SHP77 treated with DMSO at 0.1 percent for 48 hours (cell line): ENCODE data around the gene LRCH1.

Source experiments
- DNase-seq: peaks from one replicate; lab custom pipeline; 2025; lab: John Stamatoyannopoulos, UW

The LRCH1 gene

DNA sequence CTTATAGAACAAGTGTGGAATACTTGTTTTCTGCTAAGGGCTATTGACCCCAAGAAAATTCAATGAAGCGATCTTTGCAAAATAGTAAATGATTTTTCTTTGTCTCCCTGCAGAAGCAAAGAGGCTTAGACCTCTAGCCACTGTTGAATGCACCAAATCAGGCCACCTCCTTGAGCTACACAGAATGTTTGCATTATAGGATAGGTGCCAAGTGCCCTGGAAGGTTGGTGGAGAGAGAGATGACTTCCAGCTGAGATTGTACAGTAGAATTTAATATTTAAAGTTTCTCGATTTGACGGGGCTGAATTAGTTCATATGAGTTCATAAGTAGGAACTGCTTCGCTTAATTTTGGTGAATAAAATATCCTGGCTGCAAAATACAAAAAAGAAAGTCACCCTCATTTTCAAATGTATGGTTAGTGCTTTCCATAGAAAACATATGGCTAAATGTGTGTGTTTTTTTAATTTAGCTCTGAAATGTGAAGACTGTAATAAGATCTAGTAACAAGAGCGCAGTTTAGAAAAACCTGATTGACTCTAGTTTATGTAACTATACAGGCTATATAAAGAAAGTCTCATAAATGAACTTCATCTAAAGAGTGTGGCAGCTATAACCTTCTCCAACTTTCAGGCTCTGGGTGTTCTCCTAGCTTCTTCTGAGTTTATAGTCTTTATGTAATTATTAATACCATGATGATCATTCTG, 41.6 kb downstream of the LRCH1 start:
- DNase-seq, result no peak

DNA sequence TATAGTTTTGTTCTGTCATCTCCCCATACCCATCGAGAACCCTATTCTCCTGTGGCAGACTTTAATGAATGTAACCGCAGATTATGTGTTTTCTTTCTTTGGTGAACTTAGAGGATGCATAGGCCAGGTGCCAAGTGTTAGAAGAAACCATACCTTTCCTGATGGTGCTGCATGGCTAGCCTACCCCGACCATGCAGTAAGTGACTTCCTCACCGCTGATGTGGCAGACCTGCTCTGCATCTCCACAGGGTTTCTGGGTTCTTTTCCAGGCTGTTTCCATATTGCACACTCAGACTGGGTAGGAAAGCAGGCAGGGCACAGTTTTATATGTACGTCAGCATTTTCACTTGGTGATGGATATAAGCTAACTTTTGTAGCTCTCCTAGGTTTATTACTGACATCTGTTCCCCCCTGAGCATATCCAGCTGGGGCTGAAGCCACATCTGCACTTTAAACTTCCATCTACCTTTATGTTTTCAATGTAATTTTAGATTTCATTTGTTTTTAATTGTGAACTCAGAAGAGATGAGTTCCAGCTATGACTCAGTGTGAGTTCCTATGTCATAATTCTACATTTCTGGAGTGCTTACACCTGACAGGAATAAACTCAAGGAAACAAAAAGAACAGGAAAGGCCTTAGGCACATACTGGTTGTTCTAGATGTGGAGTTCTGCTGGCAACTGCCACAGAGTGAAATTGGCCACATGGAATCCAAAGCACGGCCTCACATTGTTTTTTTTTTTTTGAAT, 42.3 kb downstream of the LRCH1 start:
- DNase-seq, result no peak

DNA sequence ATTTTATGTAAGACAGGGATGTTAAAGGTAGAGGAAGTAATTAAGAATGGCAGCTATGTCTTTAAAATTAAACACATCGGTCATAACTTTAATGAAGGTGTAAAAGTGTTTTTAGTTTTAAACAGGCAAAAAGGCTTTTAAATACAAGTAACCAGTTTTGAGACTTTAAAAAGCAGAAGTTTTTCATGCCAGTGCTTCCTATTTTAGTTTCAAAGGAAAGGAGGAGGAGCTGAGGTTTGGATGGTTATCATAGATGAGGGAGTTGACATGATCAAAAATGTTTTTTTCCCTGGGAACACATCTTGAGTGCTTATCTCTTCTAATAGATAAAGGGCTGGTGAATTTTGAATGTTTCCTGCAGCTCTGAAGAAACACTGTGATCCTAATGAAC, 42.9 kb downstream of the LRCH1 start:
- no peak for DNase-seq

DNA sequence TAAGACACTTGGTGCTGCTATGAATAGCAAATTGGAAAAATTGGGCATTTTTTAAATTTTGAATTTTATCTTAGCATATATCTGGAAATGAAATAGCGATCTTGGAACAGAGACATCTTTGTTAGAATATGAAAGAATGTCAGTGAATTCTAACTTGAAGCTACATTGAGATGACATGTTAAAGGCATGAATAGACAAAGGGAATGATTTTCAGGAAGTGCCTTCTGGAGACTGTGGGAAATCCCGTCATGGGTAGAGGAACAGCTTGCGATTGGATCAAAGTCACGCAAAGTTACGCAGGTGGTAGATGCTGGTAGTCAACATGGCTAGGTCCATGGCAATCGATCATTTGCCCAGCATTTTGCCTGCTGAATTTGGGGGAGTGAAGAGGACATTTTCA, 43.5 kb downstream of the LRCH1 start:
- DNase-seq, result no peak

DNA sequence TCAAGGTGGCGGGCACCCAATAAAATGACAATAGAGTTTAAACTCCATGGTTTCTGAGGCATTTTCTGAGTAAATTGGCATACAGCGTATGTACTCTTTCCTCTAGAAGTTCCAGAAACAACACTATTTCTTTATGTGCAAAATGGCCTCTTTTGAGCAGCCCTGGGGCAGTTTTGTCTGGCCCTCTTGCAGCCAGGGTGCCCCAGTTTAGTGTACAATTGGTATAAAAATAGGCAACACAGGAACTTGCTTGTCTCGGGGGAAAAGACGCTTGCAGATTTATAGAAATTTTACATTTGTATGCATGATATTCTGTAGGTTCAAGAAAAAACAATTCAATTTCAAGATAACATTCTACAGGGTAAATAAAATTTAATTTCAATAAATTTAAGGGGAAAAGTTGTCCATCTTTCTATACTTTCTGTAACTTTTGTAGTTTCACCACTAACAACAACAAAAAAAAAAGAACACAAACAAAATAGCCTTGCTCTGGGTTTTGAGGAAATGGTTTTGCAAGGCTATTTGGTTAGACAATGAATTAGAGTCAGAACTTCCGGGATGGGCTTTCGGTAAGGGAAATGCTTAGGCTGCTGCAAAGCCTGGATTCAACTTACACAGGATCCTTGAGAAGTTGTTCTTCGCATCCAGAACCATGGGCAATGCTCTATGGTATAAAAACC, 45.3 kb downstream of the LRCH1 start:
- DNase-seq, result no peak

DNA sequence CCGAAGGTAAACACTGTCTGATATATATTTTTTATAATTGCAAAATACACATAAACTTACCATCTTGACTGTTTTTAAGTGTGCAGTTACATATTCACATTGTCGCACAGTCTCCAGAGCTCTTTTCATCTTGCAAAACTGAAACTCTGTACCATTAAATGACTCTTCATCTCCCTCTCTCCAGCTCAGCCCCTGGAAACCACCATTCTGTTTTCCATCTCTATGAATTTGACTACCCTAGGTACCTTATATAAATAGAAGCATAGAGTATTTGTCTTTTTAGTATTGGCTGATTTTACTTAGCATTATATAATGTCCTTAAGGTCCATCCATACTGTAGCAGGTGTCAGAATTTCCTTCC, 45.8 kb downstream of the LRCH1 start:
- DNase-seq, result no peak

DNA sequence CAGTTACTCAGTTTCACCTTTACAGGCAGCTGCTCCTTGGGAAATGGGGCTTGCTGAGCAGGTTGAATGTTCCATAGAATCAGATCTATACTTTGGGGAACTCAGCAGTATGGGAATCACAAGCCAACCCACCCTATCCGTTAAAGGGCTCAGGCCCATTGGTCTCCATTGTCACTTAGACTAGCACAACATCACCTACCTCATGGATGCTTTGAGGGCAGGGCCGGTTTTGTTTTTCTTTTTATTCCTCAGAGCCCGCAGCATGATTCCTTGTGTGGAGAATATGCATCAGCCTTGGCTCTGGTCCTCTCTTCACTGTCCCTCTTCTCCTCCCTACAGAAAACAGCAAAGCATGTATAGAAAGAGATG, 48.0 kb downstream of the LRCH1 start:
- DNase-seq, result no peak

DNA sequence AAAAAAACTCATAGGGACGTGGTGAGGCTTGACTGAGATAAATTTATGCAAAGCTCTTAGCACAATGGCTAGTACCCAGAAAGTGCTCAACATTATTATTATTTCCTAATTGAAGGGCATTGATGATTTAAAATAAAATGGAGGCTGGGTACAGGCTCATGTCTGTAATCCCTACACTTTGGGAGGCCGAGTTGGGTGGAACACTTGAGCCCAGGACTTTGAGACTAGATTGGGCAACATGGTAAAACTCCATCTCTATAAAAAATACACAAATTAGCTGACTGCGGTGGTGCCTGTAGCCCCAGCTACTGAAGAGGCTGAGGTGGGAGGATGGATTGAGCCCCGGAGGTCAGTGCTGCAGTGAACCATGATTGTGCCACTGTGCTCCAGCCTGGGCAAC, 49.6 kb downstream of the LRCH1 start:
- no peak for DNase-seq

DNA sequence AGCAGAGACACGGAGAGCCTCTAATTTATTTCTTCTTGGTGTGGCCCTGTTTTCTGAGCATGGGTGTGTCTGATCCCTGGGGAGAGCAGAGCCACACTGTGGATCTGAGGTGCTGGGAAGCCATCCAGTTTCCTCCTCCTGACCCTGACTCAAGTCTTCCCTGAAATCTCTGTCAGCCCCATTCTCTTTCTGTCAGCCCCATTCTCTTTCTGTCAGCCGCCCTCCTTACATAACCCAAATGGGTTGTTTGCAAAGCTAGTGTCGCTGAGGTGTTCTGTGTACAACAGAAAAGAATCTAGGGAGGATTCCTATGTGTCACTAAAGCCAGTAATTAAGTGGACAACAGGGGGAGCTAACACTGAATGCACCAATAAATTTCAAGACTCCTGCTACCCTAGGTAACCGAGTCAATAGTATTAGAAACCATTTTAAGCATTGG, 50.2 kb downstream of the LRCH1 start:
- no peak for DNase-seq

DNA sequence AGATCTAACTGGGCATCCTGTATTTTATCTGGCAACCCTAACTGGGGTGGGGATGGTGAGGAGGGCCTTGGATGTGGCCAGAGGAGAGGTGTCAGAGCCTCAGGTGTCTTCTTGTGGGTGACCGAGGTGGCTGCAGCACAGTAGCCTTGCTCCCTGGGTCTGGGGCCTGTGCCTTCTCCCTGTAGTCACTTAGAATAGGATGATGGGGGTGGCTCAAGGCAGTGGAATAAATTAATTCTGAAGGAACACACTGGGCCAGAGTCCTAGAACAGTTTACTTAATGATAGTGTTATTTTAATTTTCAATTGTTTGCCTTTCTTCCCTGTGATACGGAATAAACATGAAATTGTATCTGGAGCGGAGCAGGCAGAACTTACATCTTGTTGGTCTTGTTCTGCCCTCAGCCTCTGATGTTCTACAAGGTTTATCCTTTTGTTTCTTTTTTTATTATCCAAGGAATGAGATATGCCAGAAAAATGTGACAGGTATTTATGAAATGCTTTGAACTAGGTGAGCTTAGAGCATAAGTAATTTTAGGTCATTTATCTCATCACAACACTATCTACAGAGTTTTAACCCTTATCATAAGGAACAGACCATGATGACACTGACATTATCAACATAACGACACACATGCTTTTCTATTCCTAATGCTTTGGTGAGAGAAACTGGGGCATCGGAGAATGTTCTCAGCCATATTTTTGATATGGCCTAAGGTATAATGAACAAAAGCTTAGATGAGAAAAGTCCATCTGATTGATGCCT, 51.4 kb downstream of the LRCH1 start:
- no peak for DNase-seq

DNA sequence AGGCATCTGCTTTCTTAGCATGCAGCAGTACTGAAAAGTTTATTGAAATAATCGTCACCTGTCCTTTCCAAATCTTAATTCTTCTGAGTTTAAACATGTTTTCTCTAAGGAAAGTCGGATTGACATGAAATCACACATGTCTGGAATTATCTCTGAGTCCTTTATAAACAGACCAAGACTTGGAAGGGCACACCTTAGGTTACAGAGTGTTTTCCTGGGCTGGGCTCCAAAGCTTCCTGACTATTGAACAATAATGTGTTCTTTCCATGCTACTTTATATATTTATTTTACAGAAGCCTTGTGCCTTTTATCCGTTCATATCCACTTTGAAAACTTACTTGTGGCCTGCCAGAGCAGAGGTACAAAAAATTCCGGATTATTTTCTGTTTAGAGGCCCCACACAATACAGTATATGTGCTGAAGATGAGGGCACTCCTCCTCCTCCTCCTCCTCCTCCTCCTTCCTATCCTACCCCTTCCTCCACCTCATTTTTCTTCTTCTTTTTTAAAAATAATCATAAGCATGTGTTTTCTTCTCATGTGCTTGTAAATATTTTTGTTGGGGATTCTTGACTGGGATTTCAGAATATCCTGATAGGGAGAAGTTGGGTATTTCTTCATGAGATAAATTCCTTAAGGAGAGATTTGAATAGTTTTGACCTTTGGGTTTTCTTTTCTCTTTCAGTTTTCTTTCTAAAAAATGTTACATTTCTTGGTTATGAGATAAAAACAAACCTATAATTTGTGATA, 52.3 kb downstream of the LRCH1 start:
- DNase-seq, result no peak

DNA sequence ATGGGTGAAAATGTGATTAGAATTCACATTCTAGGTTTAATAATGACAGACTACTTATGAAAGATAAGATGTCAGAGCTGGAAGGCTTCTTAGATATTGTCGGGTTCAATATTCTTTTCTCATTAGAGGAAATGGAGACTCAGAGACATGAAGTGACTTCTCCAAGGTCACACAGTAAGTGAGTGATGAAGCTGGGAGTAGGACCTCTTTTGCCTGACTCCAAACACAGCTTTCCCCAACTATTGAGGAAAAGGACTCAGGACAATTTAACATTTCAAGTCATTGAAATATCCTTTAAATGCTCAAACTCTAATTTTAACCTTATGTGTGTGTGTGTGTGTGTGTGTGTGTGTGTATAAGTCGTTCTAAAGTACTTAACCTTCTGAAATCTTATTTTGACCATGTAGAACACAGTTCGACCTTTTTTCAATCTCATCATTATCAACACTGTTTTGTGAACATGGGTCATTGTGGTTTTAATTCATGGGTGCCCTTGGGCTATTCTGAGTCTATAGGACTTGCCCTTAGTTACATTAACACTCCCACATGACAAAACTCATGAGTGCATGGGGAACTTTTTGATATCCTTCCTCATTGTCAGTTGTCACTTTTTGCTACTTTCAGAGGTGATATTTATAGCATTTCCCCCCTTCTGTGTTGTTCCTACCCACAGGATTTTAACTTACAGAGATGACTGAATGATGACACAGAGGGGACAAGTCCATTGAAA, 53.0 kb downstream of the LRCH1 start:
- DNase-seq, result no peak

DNA sequence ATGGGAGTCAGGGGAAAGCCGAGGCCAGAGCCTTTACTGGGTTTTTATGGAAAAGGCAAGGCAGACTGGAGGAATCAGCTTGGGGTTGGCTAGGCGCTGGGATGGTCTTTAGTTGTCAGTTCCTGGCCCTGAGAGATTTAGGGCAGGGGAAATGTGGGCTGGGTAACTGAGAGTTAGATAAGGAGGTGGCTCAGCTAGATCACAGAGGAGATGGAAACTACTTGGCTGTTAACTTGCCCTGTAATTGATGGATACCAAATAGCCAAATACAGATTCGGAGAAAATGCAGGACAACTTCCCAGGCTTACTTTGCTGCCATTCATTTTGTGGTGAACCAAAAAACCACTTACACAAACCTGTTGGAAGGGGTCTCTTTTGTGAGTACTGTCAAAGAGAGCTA, 54.0 kb downstream of the LRCH1 start:
- DNase-seq, result no peak

DNA sequence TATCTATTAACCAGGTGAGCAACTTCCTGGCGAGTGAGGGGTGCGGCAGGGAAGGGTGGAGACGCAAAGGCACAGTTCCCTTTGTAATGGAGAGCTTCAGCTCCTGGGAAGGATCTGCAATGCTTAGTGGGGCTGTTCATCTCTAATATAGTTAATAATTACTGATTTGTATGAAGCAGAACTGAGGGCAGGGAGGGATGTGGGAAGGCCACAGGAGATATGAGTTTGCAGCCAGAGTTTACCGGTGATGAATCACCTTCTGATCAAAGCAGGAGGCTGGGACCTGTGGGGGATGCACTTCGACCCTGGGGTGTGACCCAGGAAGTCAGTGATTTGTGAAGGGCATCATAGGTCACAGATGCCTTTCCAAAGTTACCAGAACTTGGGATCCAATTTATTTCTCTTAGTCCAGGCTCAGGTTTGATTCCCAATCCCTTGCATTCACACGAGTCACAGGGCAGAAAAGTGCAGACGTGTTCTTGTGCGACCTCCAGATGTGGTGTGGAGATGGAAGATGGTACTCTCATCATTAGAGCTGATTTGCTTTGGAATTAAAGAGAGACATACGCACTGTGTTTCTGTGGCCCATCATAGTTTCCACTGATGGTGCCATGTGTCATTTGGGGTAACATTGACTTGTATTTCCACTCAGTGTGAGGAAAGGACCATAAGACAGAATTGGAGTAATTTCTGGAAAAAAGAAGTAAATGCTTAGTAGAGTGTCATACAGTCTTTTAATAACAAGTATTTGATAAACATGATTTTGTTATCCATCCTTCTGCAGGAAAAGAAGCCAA, 55.0 kb downstream of the LRCH1 start:
- DNase-seq, result no peak

DNA sequence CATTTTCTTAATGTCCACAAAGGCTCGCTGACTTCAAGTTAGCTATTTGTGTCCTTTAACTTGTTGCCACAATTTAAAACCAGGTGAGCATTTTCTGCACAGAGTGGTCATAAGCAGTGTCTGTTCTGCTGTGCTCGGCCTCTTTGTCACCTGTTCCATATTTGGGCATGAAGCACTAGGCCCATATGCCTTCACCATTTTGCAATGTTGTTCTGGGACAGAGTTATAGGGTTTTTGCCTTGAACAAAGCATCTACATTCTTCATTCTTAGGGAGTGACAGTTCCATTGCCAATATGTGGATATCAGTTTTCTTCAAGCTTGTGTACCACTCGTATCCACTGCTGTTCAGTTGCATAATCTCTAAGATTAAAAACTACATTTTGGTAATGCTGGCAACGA, 56.1 kb downstream of the LRCH1 start:
- DNase-seq, result no peak

DNA sequence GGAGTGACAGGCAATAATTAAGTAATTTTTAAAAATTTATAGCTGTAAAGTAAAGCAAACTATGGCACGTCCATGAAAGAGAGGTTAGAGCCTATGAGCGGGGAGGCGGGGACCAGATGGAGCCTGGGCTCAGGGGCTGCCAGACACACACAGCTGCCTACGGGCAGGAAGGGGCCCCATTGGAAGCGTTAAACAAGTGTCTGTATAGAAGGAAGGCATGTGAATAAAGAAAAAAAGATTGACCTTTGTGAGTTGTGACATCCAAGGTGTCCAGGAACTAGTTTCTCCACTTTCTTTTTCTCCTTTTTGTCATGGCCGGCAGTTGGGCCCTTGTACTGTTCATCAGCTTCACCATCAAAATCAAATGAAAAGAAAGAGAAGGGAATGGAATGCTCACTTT, 56.8 kb downstream of the LRCH1 start:
- DNase-seq, result no peak

DNA sequence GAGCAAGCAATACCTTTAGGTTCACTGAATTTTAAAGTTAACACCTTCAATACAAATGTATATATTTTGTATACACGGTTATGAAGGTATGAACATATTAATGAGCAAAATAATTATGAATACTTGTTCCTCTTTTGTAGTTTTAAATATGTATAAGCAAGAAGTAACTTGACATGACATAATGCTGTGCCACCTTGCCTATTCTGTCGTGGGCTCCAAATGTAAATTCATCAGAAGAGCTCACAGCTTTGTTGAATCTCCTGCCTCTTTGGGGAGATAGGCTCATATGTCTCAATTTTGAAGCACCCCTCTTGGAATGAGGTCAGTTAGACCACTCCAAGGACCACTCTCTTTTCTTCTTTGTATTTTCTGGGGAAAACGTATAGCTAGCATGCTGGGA, 59.3 kb downstream of the LRCH1 start:
- no peak for DNase-seq

DNA sequence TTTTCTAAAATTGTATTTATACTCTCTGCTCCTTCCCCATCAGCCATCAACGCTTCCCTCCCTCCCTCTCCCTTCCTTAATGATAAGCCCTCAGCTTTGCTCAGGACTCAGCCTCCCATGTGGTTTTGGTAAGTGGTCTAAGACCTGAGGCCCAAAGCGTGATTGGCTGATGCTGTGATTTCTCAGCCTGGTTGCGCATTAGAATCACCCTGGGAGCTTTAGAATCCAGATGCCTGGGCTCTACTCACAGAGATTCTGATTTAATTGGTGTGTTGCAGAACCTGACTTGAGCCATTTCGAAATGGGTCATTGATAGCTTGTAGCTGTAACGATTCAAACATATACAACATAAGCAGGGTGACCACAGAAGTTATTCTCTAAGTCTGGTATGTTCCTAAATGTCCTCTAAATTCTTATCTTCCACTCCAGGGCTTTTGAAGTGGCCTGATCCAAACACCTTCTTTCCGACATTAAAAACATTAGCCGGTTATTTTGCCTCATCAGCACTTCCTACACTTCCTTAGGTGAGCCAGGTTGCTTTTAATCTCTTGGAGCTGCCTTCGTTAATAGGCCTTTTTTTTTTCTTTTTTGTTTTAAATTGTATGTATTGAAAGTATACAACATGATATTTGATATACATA, 60.6 kb downstream of the LRCH1 start:
- DNase-seq, result no peak

DNA sequence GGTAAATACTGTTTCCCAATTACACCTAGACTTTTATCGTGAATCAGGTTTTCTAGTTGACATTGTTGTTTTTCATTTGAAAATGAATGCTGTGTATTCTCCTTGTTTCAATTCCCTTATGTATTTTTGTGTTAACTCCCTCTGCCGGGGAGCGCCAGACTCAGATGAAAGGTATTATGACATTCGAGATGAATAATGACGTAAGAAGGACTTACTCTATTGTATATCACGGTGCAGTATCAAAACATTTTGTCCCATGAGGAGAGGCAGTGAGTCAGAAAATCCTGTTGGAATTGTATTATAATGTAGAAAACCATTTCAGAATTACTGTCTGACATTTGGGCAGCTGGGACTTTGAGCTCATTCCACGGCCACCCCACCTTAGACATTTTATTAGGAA, 61.6 kb downstream of the LRCH1 start:
- DNase-seq, result no peak
